GM18508 (cell line): ENCODE measurements around the gene NGRN.
"Not testable (repeated sequence)": the region's sequence is repeated elsewhere in the genome, so short reads cannot be mapped to it uniquely, and the experiment has no call there.

Experiments used
- ATAC-seq: cut with Tn5 transposase; IDR thresholded peaks from one replicate; pipeline ENCODE4 v1.9.1; 2021; ENCODE audit warnings: moderate number of reproducible peaks; ENCODE audit not compliant: insufficient read depth, unreplicated experiment

Gene NGRN

DNA sequence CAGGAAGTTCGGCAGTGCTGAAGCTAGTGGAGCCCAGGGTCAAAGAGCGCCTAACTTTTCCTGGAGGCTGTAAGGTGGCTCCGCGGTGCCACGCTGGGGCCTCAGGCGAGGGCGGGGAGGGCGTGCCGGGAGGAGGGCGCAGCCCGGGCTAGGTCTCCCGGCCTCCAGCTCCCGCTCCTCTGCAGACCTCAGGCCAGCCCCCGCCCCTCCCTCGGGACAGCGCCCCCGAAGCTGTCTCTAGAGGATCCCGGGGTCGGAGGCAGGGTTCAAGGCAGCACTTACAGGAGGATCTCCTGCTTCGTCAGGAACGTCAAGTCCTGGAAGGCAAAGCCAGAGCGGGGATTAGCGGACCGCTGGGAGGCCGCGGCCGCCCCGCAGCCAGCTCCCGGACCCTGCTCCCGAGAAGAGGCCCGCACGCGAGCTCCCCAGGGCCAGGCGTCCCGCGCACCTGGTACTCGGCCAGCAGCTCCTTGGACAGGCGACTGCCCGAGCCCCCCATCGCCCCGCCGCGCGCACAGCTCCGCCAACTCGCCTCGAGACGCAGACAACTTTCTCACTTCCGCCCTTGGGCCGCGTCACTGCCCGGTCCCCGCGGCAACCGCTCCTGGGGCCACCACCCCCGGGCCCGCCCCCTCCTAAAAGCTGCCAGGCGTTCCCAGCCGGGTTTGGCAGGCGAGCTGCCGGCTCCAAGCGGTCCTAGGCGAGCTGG is 31.9 kb upstream of the NGRN start, which contains the start of gene CIB1:
Gene CIB1, minus strand, starts transcription at position 555 of the 709 bp plus-strand sequence. Its CDS starts 56 bp downstream, at position 499.
- ATAC-seq, result peak; percentile 42

DNA sequence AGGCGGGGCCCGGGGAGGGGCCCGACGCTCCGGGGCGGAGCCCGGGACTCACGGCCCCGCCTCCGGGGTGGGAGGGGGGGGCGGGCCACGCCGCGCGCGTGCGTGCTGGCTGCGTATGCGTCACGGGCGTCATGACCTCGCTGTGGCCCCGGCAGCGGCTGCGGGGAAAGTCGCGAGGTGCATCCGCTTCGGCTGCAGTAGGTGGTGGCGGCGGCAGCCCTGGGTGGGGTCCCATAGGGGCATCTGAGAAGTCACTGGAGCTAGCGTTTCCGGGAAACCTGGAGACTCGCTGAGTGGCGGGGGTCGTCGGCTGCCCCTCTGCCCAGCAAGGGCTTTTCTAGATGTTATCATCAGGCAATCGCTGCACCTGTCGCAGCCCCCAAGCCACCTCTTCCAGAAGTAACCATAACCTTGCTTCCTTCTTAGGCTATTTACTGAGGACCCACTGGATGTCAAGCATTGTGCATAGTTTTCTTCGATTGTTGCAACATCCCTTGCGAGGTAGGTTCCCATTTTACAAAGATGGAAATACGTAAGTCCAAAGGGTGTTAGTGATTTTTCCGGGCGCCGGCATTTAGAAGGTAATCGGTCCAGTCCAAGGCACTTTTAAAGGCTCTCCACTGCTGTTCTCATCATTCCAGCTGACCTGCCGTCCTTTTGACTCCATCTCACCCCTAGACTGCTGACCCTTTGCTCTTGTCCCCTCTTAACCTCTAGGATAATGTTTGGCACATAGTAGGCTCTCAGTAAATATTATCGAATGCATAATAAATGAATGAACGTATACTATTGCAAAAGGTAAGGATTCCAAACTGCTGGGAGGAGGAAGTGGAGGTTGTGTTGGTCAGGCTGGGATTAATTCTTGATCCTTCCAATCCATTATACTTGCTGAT is 31.1 kb upstream of the NGRN start, which contains the start of gene GDPGP1:
Gene GDPGP1, plus strand, starts transcription at position 114 of the 893 bp plus-strand sequence. CDS start 6,700 bp downstream, outside the sequence.
- peak; percentile 38 for ATAC-seq

- ATAC-seq, result no peak
Measured at GRCh38 chr15:90239371-90239770, 26.1 kb upstream of the NGRN start.

- ATAC-seq, result no peak
Measured at GRCh38 chr15:90240856-90241255, 24.6 kb upstream of the NGRN start.

DNA sequence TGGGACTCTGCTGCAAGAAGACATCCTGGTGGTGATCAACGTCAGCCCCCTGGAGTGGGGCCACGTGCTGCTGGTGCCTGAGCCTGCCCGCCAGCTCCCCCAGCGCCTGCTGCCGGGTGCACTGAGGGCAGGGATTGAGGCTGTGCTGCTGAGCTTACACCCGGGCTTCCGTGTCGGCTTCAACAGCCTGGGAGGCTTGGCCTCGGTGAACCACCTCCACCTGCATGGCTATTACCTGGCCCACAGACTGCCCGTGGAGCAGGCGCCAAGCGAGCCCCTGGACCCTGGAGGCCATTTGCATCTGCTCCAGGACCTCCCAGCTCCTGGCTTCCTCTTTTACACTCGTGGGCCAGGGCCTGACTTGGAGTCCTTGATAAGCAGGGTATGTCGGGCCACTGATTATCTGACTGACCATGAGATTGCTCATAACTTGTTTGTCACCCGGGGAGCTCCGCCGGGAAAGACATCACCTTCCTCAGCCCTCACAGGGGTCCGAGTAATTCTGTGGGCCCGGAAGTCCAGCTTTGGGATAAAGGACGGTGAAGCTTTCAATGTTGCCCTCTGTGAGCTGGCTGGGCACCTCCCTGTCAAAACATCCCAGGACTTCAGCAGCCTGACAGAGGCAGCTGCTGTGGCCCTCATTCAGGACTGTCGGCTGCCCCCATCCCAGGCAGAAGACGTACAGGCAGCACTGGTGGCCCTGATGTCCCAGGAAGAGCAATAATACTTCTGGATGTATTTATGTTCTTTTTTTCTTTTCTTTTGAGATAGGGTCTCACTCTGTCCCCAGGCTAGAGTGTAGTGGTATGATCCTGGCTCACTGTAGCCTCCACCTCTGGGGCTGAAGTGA is 23.9 kb upstream of the NGRN start:
- no peak for ATAC-seq

DNA sequence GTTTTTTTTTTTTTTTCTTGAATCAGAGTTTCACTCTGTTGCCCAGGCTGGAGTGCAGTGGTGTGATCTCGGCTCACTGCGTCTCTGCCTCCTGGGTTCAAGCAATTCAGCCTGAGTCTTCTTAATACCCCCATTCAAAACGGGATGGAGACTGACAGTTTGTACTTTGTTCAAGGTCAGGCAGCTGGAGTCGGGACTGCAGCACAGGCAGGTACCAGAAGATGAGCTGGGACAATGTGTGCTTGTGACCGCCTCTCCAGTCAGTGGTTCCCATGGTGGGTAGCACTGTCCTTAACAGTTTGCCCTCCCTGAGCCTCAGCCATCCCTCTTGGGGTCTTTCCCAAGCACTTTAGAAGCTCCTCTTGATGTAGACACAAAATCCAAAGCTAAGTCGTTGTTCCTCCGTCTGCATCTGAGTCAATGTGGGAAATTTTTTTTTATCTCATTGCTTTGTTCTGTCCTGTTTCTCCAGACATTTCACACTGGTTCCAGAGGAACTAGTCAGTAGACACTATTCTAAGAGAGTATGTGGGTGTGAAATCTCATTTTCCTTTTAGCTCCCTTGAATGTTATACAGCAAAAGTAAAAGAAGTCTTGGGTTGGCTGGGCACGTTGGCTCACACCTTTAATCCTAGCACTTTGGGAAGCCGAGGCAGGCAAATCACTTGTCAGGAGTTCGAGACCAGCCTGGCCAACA is 21.4 kb upstream of the NGRN start:
- ATAC-seq, result no peak

- no peak for ATAC-seq
Measured at GRCh38 chr15:90248789-90249202, 16.7 kb upstream of the NGRN start.

- ATAC-seq, result no peak
Measured at GRCh38 chr15:90249203-90249863, 16.1 kb upstream of the NGRN start, which contains the start of gene TTLL13. Gene TTLL13, plus strand, starts transcription at chr15:90249556. Its CDS starts 1,075 bp downstream, at chr15:90250631.

- ATAC-seq, result no peak
Measured at GRCh38 chr15:90257776-90258175, 7.7 kb upstream of the NGRN start.

DNA sequence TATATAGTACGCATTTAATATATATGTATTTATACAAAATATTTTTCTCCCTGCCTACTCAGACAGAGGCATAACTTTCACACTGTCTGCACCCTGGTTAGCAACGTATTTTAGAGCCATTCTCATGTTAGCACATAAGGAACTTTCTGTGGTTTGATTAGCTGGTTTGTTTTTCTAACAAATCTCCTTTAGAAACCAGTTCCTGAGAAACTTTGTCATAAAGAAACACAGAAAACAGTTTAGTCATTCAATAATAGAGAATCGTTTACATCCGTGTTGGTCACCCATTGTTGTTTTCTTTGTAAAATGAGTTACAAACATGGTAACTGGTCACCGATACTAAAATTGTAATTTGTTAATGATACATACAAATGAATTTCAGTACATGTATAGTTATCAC is 5.9 kb upstream of the NGRN start:
- no peak for ATAC-seq

DNA sequence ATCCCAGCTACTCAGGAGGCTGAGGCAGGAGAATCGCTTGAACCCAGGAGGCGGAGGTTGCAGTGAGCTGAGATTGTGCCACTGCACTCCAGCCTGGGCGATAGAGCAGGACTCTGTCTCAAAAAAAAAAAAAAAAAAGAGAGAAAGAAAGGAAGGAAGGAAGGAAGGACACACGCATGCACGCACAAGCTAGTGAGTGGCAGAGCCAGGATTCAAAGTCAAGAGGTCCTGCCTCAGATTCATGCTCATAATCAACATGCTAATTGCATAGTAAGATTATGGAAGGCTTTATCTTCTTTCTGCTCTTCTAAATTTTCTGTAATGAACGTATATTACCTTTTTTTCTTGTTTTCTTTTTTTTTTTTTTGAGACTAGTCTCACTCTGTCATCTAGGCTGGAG is 4.7 kb upstream of the NGRN start:
- ATAC-seq, result not testable (repeated sequence)

- ATAC-seq, result no peak
Measured at GRCh38 chr15:90261811-90262210, 3.7 kb upstream of the NGRN start.

GRCh38 chr15:90262426-90262825 is 3.0 kb upstream of the NGRN start:
- ATAC-seq, result no peak

- no peak for ATAC-seq
Measured at GRCh38 chr15:90264671-90265070, 801 bp upstream of the NGRN start.

DNA sequence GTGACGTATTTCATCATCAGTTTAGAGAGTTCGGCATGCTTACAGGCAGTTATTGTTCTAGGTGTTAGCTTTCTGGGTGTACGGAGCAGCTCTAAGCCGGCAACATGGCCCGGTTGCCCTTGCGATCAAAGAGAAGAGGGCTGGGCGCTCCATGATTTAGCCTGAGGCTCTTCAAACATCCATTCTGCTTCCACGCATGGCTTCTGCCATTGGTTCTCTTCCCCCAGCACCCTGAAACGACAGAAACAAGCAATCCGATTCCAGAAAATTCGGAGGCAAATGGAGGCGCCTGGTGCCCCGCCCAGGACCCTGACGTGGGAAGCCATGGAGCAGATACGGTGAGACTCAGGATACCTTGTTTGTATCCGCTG is 574 bp downstream of the NGRN start:
- ATAC-seq, result no peak

GRCh38 chr15:90266485-90266884 is 1.0 kb downstream of the NGRN start:
- no peak for ATAC-seq

DNA sequence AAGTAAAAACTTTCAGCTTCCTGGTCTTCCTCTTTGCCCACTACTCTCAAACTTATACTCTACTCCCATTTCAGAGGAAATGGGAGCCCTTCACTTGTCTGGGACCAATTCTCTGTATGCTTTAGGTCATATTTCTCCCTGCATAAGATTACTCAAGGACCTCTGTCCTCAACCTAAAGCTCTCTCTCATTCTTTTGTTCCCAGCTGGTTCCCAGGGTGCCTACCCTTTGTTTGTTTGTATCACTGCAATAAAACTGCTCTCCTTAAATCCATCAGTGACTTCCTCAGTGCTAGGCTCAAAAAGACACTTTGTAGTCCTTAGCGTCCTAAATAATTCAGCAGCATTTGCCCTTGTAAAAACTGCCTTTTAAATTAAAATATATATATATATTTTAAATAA is 2.9 kb downstream of the NGRN start:
- ATAC-seq, result no peak

DNA sequence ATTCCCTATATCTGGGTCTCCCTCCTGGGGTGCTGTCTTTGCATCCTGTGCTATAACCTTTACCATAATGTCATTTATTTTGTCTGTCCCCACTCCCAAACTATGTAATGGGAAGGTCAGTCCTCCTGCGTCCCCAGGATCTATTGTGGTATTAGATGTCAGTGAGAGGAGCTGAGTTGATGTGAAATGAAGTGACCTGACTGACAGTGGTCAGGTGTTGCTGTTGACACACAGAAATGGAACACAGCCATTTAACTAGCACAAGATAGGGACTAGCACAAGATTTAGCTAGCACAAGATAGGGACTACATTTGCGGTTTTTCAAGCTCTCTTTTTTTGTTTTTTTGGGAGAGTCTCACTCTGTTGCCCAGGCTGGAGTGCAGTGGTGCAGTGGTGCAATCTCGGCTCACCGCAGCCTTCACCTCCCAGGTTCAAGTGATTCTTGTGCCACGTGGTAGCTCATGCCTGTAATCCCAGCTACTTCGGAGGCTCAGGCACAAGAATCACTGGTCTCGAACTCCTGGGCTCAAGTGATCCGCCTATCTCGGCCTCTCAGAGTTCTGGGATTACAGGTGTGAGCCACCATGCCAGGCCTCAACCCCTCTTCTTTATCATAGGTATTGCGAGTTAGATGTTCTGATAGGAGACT is 5.2 kb downstream of the NGRN start:
- ATAC-seq, result no peak
